ENCODE data around the gene CNTNAP5. TPM values are rescaled to one million over a fixed set of nuclear protein-coding genes. Genes with fewer than 3 reads are reported as not detected.

The CNTNAP5 gene
- total and polyA plus RNA-seq, 9 of the 15 experiments (the other 6 are each of a cell fraction or from before 2014, with no cell fraction given) = not detected

- TF ChIP-seq, protein P1, sequence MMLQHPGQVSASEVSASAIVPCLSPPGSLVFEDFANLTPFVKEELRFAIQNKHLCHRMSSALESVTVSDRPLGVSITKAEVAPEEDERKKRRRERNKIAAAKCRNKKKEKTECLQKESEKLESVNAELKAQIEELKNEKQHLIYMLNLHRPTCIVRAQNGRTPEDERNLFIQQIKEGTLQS (IDR thresholded peaks at IDR 0.05) = no peak
- TF ChIP-seq, protein P1 (CRISPR knock-in tag; conservative IDR thresholded peaks at IDR 0.05) = no peak
- TF ChIP-seq TAF1 (IDR thresholded peaks at IDR 0.05; ENCODE audit: control insufficient read depth, extremely low read depth, insufficient read depth, low read length, severe bottlenecking) (no peak), LARP7 (IDR thresholded peaks at IDR 0.05) (no peak), MCM2 (IDR thresholded peaks at IDR 0.05; ENCODE audit: low read depth) (no peak), RBM25 (IDR thresholded peaks at IDR 0.05; ENCODE audit: low read depth, low read length, severe bottlenecking) (no peak), HNRNPH1 (optimal IDR thresholded peaks at IDR 0.05; ENCODE audit: low read depth, low read length) (no peak)
- TF ChIP-seq, protein P2, sequence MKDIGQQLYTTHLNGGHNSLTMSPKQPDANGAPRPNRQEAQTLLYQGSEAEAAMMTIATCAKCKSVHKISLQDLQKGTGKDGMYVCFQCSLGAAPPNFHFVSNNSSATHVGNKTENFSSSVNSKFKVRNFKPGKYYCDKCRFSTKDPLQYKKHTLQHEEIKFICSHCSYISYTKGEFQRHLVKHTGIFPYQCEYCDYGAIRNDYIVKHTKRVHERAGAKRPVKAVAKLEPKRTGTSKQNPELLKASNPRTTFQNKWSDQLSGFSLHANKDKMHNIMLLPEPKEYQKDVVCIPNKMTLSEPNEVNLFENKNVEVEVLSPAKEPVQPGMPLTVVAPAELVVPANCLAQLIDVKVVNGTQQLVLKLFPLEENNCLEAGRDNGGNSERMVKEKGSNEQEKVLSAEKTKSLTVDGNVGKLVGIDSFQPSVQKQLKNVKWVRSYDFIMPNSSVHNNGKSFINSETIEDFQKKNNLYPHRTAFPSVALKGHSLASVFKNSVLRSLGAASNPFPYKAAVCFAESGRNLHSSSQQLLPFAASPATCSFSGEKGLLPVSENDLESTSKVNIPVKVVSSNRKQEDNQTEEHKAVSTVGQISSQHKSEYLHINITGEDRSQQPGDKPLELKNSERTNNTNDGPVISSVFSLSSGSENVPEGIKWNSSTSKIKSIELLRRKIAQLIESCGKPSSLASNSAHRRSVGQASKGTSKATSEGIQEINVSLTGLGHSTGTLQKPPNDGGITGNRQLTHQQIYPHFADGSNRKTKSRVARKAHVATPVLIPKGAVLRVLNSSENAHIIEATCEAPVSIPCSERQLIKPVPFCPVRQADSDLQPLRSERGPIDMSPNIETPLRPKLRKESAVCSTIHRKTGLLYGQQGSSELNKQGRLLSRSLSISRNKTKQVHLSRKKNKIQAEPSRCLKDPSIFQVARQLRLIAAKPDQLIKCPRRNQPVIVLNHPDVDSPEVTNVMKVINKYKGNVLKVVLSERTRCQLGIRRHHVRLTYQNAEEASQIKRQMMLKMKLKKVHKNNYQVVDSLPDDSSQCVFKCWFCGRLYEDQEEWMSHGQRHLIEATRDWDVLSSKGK (CRISPR knock-in tag; IDR thresholded peaks at IDR 0.05) = no peak
Observed at GRCh38 chr2:124689348-124689747, 664.3 kb downstream of the CNTNAP5 start (continued).

All from K562 (cell line).